OCI-M1 (cell line): ENCODE measurements around the gene FOXN1.
"Not testable (repeated sequence)": the region's sequence is repeated elsewhere in the genome, so short reads cannot be mapped to it uniquely, and the experiment has no call there.

Source experiments
- DNase-seq: peaks from one replicate; lab custom pipeline; 2025; lab: John Stamatoyannopoulos, UW

The FOXN1 gene

DNA sequence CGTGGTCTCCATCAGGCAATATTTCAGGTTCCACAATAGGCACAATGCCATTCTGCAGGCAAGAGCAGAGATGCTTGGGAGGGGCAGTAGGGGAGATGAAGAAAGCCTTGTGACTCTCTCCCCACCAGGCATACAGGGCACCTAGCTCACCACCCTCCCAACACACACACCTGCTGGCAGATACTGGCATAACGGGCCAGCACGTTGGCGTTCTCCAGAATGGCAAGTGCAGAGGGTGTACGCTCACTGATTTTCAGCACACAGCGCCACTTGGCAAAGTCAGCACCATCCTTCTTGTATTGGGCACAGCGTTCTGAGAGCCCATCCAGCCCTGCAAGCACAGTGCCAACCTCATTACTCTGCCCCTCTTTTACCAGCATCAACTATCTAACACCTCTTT is 68.4 kb downstream of the FOXN1 start:
- no peak for DNase-seq

DNA sequence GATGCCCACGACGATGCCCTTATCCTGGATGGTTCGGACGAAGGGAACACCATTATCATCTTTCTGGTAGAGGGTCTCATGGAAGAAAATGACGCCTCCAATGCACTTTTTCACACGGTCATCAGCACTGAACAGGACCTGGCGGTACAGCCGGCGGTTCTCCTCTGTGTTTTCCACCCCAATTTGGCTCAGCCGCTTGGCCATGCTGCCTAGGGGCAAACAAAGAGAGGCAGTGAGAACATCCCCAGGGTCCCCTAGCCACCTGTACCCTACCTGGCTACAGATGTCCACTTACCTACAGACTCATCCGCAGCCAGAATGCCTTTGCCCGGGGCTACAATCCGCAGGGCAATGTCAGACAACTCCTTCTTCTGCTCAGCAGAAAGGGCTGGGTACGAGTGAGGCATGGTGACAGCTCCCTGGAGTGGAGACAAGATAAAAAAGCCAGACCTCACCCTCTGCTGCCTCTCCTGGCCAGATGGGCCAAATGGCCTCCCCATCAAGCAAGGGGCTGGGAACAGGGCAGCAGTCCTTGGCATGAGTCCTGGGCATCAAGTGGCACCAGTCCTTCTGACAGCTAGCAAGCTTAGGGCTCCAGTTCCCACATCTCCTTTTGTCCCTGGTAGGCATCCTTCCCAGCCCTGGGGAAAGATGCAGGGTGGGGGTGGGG is 69.1 kb downstream of the FOXN1 start:
- DNase-seq, result peak; percentile 46

DNA sequence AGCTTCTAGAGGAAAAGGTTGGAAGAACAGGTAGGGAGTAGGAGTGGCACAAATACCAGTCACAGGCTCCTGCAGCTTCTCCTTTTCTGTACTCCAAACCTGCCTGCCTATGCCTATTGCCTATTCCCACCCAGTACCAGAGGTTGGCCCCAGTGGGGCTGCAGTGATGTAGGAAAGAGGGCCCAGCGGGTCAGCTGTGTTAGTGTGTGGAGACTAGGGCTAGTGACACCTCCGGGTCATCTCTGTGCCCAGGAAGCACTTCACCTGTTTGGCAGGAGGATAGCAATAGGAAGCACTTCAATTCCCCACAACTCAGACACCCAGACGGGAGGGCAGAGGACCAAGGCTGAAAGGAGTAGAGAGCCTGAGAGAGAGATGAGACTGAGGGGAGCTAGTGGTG is 69.9 kb downstream of the FOXN1 start:
- not testable (repeated sequence) for DNase-seq

DNA sequence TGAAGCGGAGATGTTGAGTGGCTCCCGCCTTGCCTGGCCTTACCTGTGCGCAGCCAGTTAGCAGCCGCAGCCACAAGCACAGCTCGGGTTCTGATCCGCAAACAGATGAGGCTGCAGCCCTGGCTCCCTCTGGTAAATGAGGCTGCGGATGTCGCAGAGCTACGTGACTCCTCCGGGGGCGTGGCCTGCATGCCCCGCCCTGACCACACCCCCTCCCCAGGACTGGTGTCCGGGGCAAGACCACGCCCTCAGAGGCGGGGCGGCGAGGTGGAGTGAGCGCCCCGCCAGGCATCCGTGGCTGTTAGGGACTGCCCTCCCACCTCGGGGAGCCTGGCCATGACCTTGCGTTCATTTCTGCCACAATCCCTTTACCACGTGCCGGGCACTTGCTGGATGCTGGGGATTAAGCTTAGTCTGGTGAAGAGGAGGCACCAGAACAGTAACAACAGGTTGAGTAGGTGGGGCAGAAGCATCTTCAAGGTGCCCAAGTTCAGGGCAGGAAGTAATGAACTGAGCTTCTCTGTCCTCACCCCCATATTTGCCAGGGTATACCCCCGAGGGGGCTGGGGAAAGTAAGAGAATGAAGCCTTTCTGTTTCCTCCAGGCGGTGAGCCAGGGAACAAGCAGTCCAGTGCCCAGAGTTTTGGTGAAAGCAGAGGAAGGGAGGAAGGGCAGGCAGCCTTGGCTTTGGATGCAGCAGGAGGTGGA is 70.8 kb downstream of the FOXN1 start, which contains the start of gene ALDOC:
Gene ALDOC, minus strand, starts transcription at position 138 of the 708 bp plus-strand sequence. CDS start 1,363 bp downstream, outside the sequence.
- peak; percentile 99 for DNase-seq

DNA sequence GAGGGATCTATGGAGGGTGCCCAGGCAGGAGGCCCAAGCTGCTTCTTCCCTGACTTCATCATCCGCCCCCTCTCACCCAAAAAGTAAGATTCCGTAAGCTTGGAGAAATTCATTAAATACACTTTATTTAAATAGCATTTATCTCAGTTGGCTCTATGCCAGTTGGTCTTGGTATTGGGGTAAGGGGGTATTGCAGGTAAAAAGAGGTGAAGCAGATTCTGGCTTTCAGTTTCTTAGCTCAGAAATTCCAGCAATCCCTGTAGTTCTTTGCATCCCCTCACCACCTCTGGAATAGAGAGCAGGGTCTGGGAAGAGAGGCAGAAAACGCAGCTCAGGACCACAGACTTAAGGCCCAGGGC is 71.3 kb downstream of the FOXN1 start:
- DNase-seq, result peak; percentile 56

DNA sequence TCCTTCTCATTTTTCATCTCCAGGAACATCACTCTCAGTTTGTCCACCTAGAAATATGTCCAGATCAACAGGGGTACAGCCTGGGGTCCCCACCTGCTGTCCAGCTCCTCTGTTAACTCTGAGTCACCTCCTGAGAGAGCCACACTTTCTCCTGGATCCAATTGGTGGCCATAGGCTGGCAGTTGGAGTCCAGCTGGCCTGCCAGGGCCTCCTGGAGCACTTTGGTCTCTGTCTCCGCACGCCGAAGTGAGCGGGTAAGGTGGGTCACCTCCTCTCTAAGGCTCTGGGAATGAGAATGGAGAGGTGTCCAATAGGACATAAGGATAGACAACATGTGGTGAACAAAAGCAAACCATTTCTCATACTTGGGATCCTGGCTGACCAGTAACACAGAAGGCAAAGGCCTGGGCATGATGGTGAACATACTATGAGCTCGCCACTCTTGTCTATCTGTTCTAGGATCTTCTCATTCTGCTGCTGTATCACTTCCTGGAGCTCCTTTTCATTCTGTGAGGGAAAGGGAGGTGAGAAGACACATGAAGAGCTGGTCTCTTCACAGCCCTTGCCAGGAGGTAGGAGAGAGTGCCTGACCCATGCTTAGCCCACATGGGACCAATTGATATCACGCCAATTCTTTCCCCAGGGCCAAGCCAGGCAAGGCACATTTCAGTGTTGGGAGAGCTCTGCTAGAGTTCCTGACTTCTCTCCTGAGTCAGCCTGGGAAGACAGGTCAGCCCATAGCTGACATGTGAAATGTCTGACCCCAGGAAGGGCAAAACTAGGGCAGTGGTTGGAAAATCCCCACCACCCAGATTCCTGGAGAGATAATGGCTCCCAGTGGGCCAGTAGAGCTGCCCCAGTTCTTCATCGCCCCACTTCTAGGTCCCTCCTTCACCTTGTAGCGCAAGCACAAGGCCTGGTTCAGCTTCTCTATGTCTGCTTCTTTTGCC is 72.4 kb downstream of the FOXN1 start:
- DNase-seq, result no peak

DNA sequence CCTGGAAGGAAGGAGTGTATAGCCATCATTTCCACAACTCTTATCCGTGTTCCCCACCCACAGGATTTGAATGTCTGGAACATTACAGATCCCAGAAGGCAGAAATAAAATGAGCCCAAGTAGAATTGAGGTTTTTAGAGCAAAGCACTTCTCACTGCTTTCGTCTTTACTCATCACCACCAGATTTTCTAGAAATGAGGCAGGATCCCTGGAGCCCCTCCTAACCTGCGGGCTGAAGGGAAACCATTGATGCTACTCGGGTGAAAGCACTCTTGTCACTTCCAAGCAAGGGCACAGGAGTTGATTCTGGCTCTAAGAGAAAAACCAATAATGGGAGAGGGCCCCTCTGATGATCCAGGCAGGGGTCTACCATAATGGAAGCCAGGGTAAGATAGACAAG is 73.4 kb downstream of the FOXN1 start:
- no peak for DNase-seq

DNA sequence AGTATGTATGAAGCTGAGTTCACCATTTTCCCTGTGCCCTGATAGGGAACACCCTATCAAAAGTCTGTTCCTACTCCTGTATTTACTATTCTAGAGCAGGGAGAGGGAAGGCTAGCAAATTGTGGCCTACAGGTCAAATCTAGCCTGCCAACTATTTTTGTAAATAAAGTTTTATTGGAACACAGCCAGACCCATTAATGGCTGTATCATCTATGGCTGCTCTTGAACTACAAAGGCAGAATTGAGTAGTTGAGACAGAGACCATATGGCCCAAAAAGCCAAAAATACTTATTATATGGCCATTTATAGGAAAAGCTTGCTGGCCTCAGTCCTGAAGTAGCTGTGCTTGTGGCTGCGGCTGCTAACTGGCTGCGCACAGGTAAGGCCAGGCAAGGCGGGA is 74.8 kb downstream of the FOXN1 start:
- DNase-seq, result no peak

DNA sequence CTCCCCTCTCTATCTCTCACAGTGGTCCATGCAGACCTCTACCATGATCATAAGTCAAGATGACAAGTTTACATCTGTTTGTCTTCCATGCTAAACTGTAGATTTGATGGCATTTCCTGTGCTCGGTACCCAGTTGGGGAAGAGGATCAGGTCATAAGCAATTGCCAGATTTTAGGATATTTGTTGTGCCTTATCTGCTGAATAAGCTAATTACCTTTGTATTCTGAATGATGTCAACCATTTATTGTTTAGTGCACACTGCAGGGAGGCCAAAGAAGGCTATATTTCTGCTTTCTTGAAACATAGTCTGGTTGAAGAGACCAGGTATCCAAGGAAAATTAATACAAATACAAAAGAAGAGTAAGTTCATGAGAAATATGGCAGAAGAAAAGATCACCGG is 76.4 kb downstream of the FOXN1 start:
- no peak for DNase-seq

DNA sequence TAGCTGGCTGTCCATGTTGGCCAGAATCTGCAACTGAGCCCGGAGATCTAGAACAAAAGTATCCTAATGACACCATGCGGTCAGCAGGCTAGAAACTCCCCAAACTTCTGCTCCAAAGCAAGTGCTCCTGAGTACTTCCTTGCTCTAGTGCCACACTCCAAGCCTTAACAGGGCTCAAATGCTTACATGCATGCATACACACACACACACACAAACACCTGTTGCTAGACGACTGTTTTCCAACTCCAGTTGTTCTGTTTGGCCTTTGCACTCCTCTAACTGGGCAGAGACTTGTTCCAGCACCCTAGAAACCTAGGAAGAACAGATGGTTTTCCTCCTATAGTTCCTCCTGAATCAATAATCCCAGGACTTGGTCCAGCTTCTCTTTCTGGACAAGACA is 78.3 kb downstream of the FOXN1 start:
- no peak for DNase-seq

DNA sequence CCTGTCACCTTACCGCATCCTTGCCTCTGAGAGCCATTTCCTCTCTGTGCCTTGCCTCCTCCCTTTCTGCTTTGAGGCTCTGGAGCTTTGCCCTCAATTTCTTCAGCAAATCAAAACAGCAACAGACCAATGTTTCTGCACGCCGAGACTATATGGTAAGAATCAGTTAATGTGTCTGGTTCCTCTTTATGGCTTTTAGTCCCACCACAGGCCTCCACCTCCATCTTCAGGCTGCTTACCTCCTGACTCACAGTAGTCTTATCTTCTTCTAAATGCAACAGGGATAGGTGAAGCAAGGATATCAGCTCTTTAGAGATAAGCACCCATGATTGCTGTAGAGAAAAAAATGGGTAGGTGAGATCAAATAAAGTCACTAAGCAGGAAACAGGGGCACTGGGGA is 79.7 kb downstream of the FOXN1 start:
- no peak for DNase-seq
